Measurements from ENCODE around the gene OGT.

Gene OGT

GRCh38 chrX:71489540-71489939 lies 43.4 kb upstream of the OGT start:
- H3K36me3 ChIP-seq (ENCODE audit: control insufficient read depth in 2 of 2, insufficient read depth in 1 of 2, low read length in 2 of 2) = no peaks in the 10 kb centered on the region; a peak in 1 of 3 replicates
- H3K27ac ChIP-seq (ENCODE audit: extremely low read depth, low read depth, low read length) = no peak overlapping the region
- ChIA-PET CTCF (interaction anchor here (0.6 kb wide), 1 partner anchor 489 kb away, joined by 3 read pairs; no protein-coding TSS in a partner anchor), POLR2A (interaction anchor here (0.6 kb wide), 1 partner anchor 47 kb away, joined by 5 read pairs; no protein-coding TSS in a partner anchor)
- no peaks in the 10 kb centered on the region; the same call in none of the 2 replicates for H3K9me3 ChIP-seq (ENCODE audit: control insufficient read depth, insufficient read depth, low read depth, low read length)
- no peaks in the 10 kb centered on the region for H3K4me1 ChIP-seq (ENCODE audit: control insufficient read depth, insufficient read depth, low read length)
- TF ChIP-seq ZNF777 (tag by site-specific recombination; IDR thresholded peaks at IDR 0.05; ENCODE audit: borderline replicate concordance) (no peak), ZNF335 (tag by site-specific recombination; conservative IDR thresholded peaks at IDR 0.05) (no peak), ZNF112 (tag by site-specific recombination; IDR thresholded peaks at IDR 0.05) (no peak), ZBTB21 (tag by site-specific recombination; IDR thresholded peaks at IDR 0.05) (no peak), GLIS2 (tag by site-specific recombination; IDR thresholded peaks at IDR 0.05) (no peak), ZNF544 (tag by site-specific recombination; IDR thresholded peaks at IDR 0.05) (no peak)
- TF ChIP-seq, protein P1, sequence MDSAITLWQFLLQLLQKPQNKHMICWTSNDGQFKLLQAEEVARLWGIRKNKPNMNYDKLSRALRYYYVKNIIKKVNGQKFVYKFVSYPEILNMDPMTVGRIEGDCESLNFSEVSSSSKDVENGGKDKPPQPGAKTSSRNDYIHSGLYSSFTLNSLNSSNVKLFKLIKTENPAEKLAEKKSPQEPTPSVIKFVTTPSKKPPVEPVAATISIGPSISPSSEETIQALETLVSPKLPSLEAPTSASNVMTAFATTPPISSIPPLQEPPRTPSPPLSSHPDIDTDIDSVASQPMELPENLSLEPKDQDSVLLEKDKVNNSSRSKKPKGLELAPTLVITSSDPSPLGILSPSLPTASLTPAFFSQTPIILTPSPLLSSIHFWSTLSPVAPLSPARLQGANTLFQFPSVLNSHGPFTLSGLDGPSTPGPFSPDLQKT (IDR thresholded peaks at IDR 0.05; ENCODE audit: borderline replicate concordance, low read depth, low read length) = no peak
- H3K4me3 ChIP-seq (ENCODE audit: low read depth, low read length) = no peak overlapping the region

DNA sequence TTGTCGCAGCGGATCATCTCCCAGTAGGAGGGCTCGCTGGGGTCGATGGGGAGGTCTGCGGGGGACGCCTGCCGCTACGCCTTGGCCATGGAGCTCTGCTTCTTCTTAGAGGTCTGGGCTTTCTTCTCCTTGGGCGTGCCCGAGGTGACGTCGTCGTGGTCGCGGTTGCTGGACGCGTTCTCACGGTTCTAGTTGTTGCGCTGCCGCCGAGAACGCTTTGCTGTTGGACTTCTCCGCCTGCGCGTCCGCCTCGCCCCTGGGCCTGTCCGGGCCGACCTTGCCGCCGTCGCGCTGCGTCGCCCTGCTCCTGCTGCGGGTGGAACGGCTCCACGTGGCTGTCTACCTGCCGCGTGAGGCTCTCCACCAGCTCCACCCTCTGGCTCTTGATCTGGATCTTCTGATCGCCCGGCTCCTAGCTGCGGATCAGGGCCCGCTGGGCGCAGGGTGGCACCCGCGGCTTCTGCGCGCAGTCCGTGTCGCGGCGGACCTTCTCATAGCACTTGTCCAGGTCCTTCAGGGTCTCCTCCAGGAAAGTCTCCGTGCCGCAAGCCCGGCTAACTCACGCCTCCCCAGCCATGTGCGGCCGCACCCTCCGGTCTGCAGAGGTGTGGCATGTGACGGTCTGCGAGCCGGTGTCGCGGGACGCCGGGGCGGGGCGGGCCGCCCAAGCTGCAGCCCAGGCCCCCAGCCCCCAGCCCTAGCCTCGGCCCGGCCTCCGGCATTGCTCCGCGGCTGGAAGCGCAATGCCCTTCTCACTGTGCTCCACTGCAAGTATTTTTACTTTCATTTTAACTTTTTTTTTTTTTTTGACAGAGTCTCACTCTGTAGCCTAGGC lies 40.5 kb upstream of the OGT start:
- H3K4me3 ChIP-seq (ENCODE audit: low read depth, low read length) = peak overlapping the region; percentile 12; the same call in 1 of the 2 replicates
- ChIA-PET POLR2A (no interaction called here), CTCF (interaction anchor here (0.9 kb wide), 1 partner anchor 8 kb away, joined by 4 read pairs; no protein-coding TSS in a partner anchor)
- peak; percentile 16; the same call in 1 of the 2 replicates for TF ChIP-seq ZBTB20 (tag by site-specific recombination; IDR thresholded peaks at IDR 0.05)
- TF ChIP-seq, protein P2, sequence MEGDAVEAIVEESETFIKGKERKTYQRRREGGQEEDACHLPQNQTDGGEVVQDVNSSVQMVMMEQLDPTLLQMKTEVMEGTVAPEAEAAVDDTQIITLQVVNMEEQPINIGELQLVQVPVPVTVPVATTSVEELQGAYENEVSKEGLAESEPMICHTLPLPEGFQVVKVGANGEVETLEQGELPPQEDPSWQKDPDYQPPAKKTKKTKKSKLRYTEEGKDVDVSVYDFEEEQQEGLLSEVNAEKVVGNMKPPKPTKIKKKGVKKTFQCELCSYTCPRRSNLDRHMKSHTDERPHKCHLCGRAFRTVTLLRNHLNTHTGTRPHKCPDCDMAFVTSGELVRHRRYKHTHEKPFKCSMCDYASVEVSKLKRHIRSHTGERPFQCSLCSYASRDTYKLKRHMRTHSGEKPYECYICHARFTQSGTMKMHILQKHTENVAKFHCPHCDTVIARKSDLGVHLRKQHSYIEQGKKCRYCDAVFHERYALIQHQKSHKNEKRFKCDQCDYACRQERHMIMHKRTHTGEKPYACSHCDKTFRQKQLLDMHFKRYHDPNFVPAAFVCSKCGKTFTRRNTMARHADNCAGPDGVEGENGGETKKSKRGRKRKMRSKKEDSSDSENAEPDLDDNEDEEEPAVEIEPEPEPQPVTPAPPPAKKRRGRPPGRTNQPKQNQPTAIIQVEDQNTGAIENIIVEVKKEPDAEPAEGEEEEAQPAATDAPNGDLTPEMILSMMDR (tag by site-specific recombination; IDR thresholded peaks at IDR 0.05) = peak; percentile 30; the same call in 1 of the 2 replicates
- TF ChIP-seq ZNF501 (tag by site-specific recombination; IDR thresholded peaks at IDR 0.05) = 0 out of 2 replicates have a peak, but pooled peaks have one; percentile 26
- TF ChIP-seq ZNF600 (tag by site-specific recombination; IDR thresholded peaks at IDR 0.05) = 0 out of 2 replicates have a peak, but pooled peaks have one; percentile 34
- no peak for TF ChIP-seq ZBTB44 (tag by site-specific recombination; IDR thresholded peaks at IDR 0.05)
- peak; percentile 31 for TF ChIP-seq KLF1 (tag by site-specific recombination; IDR thresholded peaks at IDR 0.05)
- TF ChIP-seq ZNF654 (tag by site-specific recombination; IDR thresholded peaks at IDR 0.05; ENCODE audit: low read depth) = no peak
- TF ChIP-seq ZBTB7A (tag by site-specific recombination; IDR thresholded peaks at IDR 0.05; ENCODE audit: low read depth) = no peak
- peak; percentile 16 for TF ChIP-seq ZBTB17 (tag by site-specific recombination; IDR thresholded peaks at IDR 0.05)
- no peak for TF ChIP-seq ZNF621 (tag by site-specific recombination; IDR thresholded peaks at IDR 0.05)
- peak; percentile 21; the same call in 1 of the 2 replicates for TF ChIP-seq ZNF341 (tag by site-specific recombination; IDR thresholded peaks at IDR 0.05; ENCODE audit: low read depth)
- TF ChIP-seq ZBTB26 (tag by site-specific recombination; optimal IDR thresholded peaks at IDR 0.05) = peak; percentile 56
- no peaks in the 10 kb centered on the region for H3K4me1 ChIP-seq (ENCODE audit: control insufficient read depth, insufficient read depth, low read length)
- H3K27ac ChIP-seq (ENCODE audit: extremely low read depth, low read depth, low read length) = no peak overlapping the region
- H3K9me3 ChIP-seq (ENCODE audit: control insufficient read depth, insufficient read depth, low read depth, low read length) = no peaks in the 10 kb centered on the region; the same call in none of the 2 replicates
- no peaks in the 10 kb centered on the region; a peak in 1 of 3 replicates for H3K36me3 ChIP-seq (ENCODE audit: control insufficient read depth in 2 of 2, insufficient read depth in 1 of 2, low read length in 2 of 2)

All from HEK293 (cell line).